OCI-LY1 (cell line): ENCODE results near the gene MKNK1.
A peak's percentile ranks its signal among the peaks of the same experiment; 100 is the strongest.

ENCODE experiments used
- H2AFZ ChIP-seq: fragments of 200-600 bp; sonication (generic), shearing (Covaris generic); 2 replicates; pipeline ENCODE4 v1.6.0; 2014; ENCODE audit warnings: antibody characterized with exemption, mild to moderate bottlenecking, low read length
- H3F3A ChIP-seq: fragments of 200-600 bp; sonication (generic), shearing (Covaris generic); 2 replicates; pipeline ENCODE4 v1.6.0; 2014; ENCODE audit warnings: mild to moderate bottlenecking, antibody characterized with exemption, low read length, moderate library complexity; ENCODE audit not compliant: insufficient read depth
- H3K27ac ChIP-seq: fragments of 200-600 bp; sonication (generic); 2 replicates; pipeline ENCODE4 v1.5.1; 2014; ENCODE audit warnings: low read length, mixed run types, mild to moderate bottlenecking, low read depth; ENCODE audit not compliant: poor library complexity, severe bottlenecking
- H3K27me3 ChIP-seq: fragments of 200-600 bp; sonication (generic); 2 replicates; pipeline ENCODE4 v1.6.0; 2014; ENCODE audit warnings: antibody characterized with exemption, mild to moderate bottlenecking, low read length, moderate library complexity; ENCODE audit not compliant: insufficient read depth
- H3K36me3 ChIP-seq: fragments of 200-600 bp; sonication (generic); 2 replicates; pipeline ENCODE4 v1.6.1; 2014; ENCODE audit warnings: mild to moderate bottlenecking, antibody characterized with exemption, low read length, moderate library complexity, mixed read lengths; ENCODE audit not compliant: insufficient read depth
- H3K4me1 ChIP-seq: fragments of 200-600 bp; sonication (generic); 2 replicates; pipeline ENCODE4 v1.5.1; 2014; ENCODE audit warnings: mild to moderate bottlenecking, low read length, moderate library complexity; ENCODE audit not compliant: insufficient read depth, severe bottlenecking
- H3K4me2 ChIP-seq: fragments of 200-600 bp; sonication (generic), shearing (Covaris generic); 2 replicates; pipeline ENCODE4 v1.6.1; 2014; ENCODE audit warnings: low read length
- H3K4me3 ChIP-seq: fragments of 200-600 bp; sonication (generic); 2 replicates; pipeline ENCODE4 v1.5.1; 2014; ENCODE audit warnings: low read length, low read depth, mild to moderate bottlenecking, mixed read lengths; ENCODE audit not compliant: poor library complexity, severe bottlenecking
- H3K79me2 ChIP-seq: fragments of 200-600 bp; shearing (Covaris generic); 2 replicates; pipeline ENCODE4 v1.6.1; 2016; ENCODE audit warnings: mixed run types, low read length, mixed read lengths; ENCODE audit not compliant: insufficient read depth
- H3K9ac ChIP-seq: fragments of 200-600 bp; sonication (generic), shearing (Covaris generic); 2 replicates; pipeline ENCODE4 v1.6.1; 2014; ENCODE audit warnings: mild to moderate bottlenecking, low read length, mixed read lengths
- H3K9me2 ChIP-seq: fragments of 200-600 bp; sonication (generic), shearing (Covaris generic); 2 replicates; pipeline ENCODE4 v1.6.1; 2014; ENCODE audit warnings: low read depth, mild to moderate bottlenecking, low read length, mixed read lengths
- H3K9me3 ChIP-seq: fragments of 200-600 bp; shearing (Covaris generic); 2 replicates; pipeline ENCODE4 v1.6.1; 2014; ENCODE audit warnings: low read length, mixed read lengths
- H4K20me1 ChIP-seq: fragments of 200-600 bp; sonication (generic), shearing (Covaris generic); 2 replicates; pipeline ENCODE4 v1.6.0; 2016; ENCODE audit warnings: mild to moderate bottlenecking, low read length; ENCODE audit not compliant: insufficient read depth
- CTCF ChIP-seq: fragments of 200-600 bp; sonication (generic), shearing (Covaris generic); IDR thresholded peaks from 2 replicates; pipeline ENCODE4 v1.5.1; 2017; ENCODE audit warnings: mild to moderate bottlenecking, antibody characterized with exemption, low read length, moderate library complexity, mixed read lengths
- EZH2 ChIP-seq: fragments of 200-600 bp; sonication (generic), shearing (Covaris generic); IDR thresholded peaks from 2 replicates; pipeline ENCODE4 v1.8.0; 2017; ENCODE audit warnings: borderline replicate concordance, mixed run types, mild to moderate bottlenecking, antibody characterized with exemption, low read length, moderate library complexity, mixed read lengths

MKNK1 gene

DNA sequence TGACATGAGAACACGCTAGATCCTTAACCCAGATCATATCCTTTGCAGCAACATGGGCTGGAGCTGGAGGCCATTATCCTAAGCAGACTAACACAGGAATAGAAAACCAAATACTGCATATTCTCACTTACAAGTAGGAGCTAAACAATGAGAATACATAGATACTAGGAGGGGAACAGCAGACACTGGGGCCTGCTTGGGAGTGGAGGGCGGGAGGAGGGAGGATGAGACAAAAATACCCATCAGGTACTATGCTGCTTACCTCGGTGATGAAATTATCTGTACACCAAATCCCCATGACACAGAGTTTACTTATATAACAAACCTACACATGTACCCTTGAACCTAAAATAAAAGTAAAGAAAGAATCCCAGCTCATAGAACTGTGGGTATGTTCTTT lies 13.8 kb upstream of the MKNK1 start:
- Histone ChIP-seq H4K20me1 (no peaks in the 10 kb centered on the region), H3K27me3 (no peaks in the 10 kb centered on the region), H3K4me2 (no peak overlapping the region), H3K36me3 (no peaks in the 10 kb centered on the region), H3K79me2 (no peaks in the 10 kb centered on the region), H3K27ac (no peak overlapping the region), H3K4me1 (peaks cover 6% of the 10 kb centered on the region), H3K9ac (no peak overlapping the region), H3K9me2 (no peaks in the 10 kb centered on the region), H2AFZ (no peak overlapping the region), H3K4me3 (no peak overlapping the region), H3F3A (no peaks in the 10 kb centered on the region), H3K9me3 (no peaks in the 10 kb centered on the region)
- TF ChIP-seq CTCF (no peak), EZH2 (no peak)

GRCh38 chr1:46617108-46617800 lies 13.2 kb upstream of the MKNK1 start:
- Histone ChIP-seq H3K9ac (peak overlapping the region; percentile 79; the same call in 1 of the 2 replicates), H3K27ac (no peak overlapping the region), H3K9me2 (no peaks in the 10 kb centered on the region), H2AFZ (no peak overlapping the region), H3K79me2 (no peaks in the 10 kb centered on the region), H3K4me1 (peaks cover 6% of the 10 kb centered on the region), H3K9me3 (no peaks in the 10 kb centered on the region), H3K27me3 (no peaks in the 10 kb centered on the region), H3K36me3 (no peaks in the 10 kb centered on the region), H3K4me3 (peak overlapping the region; percentile 81), H3F3A (no peaks in the 10 kb centered on the region), H4K20me1 (no peaks in the 10 kb centered on the region), H3K4me2 (peak overlapping the region; percentile 70)
- TF ChIP-seq EZH2 = no peak
- no peak for TF ChIP-seq CTCF

GRCh38 chr1:46616277-46617107 lies 12.4 kb upstream of the MKNK1 start, which contains the start of gene MOB3C:
Gene MOB3C, minus strand, starts transcription at chr1:46616811. Its CDS starts 3,490 bp downstream, at chr1:46613321.
- Histone ChIP-seq H4K20me1 (no peaks in the 10 kb centered on the region), H3K9ac (peak within 1 kb of the TSS; percentile 79), H3K4me1 (peaks cover 6% of the 10 kb centered on the region), H3K79me2 (no peaks in the 10 kb centered on the region), H3K9me2 (no peaks in the 10 kb centered on the region), H3K27me3 (no peaks in the 10 kb centered on the region), H2AFZ (no peak within 1 kb of the TSS; the same call in 1 of the 2 replicates), H3F3A (no peaks in the 10 kb centered on the region), H3K4me3 (peak within 1 kb of the TSS; percentile 81), H3K27ac (no peak within 1 kb of the TSS), H3K4me2 (peak within 1 kb of the TSS; percentile 70), H3K9me3 (no peaks in the 10 kb centered on the region), H3K36me3 (no peaks in the 10 kb centered on the region)
- TF ChIP-seq CTCF (no peak), EZH2 (no peak)
